IPS-15b (cell line): ENCODE results near the gene GAS7.

Experiments
- H3K27me3 ChIP-seq: one replicate; pipeline ENCODE4 v1.6.1; 2013; ENCODE audit warnings: low read length; ENCODE audit not compliant: control insufficient read depth, insufficient read depth
- H3K36me3 ChIP-seq: one replicate; pipeline ENCODE4 v1.6.1; 2013; ENCODE audit warnings: low read length; ENCODE audit not compliant: control insufficient read depth, insufficient read depth
- H3K4me1 ChIP-seq: one replicate; pipeline ENCODE4 v1.6.1; 2013; ENCODE audit warnings: mild to moderate bottlenecking, low read length; ENCODE audit not compliant: control insufficient read depth, insufficient read depth
- H3K4me3 ChIP-seq: one replicate; pipeline ENCODE4 v1.5.1; 2013; ENCODE audit warnings: low read depth, low read length
- H3K9ac ChIP-seq: one replicate; pipeline ENCODE4 v1.6.1; 2013; ENCODE audit warnings: low read depth, mild to moderate bottlenecking, low read length
- H3K9me3 ChIP-seq: one replicate; pipeline ENCODE4 v1.6.1; 2013; ENCODE audit warnings: mild to moderate bottlenecking, low read length; ENCODE audit not compliant: control insufficient read depth, insufficient read depth

GAS7 gene

DNA sequence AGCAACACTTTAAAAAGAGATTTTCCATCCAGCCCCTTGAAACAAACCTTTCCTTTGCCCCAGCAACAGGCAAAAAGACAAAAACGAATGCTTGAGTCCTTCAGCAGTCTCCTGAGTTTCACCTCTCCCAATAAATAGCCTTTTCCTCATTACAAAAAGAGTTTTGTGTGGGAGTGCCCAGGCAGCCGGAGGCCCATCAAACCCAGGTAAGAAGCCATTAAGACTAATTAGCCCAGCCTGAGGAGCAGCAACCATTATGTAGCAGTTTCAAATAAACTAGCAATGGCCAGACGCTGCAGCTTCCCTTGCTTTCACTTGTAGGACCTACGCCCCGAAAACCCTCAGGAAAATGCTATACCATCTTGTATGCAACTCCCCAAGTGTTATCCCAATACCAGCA is 15.6 kb downstream of the GAS7 start:
- H3K27me3 ChIP-seq, result no peaks in the 10 kb centered on the region
- no peaks in the 10 kb centered on the region for H3K36me3 ChIP-seq
- H3K9ac ChIP-seq, result no peak overlapping the region
- H3K4me3 ChIP-seq, result no peak overlapping the region
- peaks cover 15% of the 10 kb centered on the region for H3K4me1 ChIP-seq
- no peaks in the 10 kb centered on the region for H3K9me3 ChIP-seq

DNA sequence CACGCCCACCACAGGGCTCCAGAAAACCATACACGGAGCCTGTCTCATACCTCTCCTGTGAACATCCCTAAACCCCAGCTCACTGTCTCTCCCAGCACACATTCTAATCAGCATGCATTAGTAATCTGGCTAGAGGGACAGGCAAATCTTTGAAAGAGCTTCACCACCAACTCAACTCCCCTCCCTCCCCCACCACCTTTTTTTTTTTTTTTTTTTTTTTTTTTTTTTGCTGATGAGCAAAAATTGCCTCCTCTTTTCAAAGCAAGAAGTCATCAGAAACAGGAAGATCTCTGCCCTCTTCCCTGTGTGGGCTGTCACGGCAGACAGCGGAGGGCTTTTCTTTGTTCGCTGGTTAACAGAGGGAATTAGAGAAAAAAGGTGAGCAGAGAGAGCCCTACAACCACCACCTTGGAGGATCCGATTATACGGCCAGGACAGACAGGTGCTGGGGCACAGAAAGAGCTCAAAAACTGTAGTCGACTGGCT is 19.9 kb downstream of the GAS7 start:
- H3K9ac ChIP-seq, result no peak overlapping the region
- H3K36me3 ChIP-seq, result no peaks in the 10 kb centered on the region
- no peaks in the 10 kb centered on the region for H3K9me3 ChIP-seq
- H3K27me3 ChIP-seq, result no peaks in the 10 kb centered on the region
- peaks cover 27% of the 10 kb centered on the region for H3K4me1 ChIP-seq
- no peak overlapping the region for H3K4me3 ChIP-seq

- Histone ChIP-seq H3K9me3 (no peaks in the 10 kb centered on the region), H3K4me3 (no peak overlapping the region), H3K36me3 (no peaks in the 10 kb centered on the region), H3K27me3 (no peaks in the 10 kb centered on the region), H3K9ac (no peak overlapping the region), H3K4me1 (peaks cover 27% of the 10 kb centered on the region)
Observed at GRCh38 chr17:10177913-10178505, 20.4 kb downstream of the GAS7 start.

GRCh38 chr17:10177131-10177912 is 21.1 kb downstream of the GAS7 start:
- H3K4me3 ChIP-seq, result no peak overlapping the region
- no peak overlapping the region for H3K9ac ChIP-seq
- no peaks in the 10 kb centered on the region for H3K9me3 ChIP-seq
- no peaks in the 10 kb centered on the region for H3K36me3 ChIP-seq
- H3K4me1 ChIP-seq, result peaks cover 27% of the 10 kb centered on the region
- no peaks in the 10 kb centered on the region for H3K27me3 ChIP-seq

GRCh38 chr17:10173913-10174312 is 24.5 kb downstream of the GAS7 start:
- no peak overlapping the region for H3K4me3 ChIP-seq
- no peaks in the 10 kb centered on the region for H3K27me3 ChIP-seq
- no peaks in the 10 kb centered on the region for H3K36me3 ChIP-seq
- no peak overlapping the region for H3K9ac ChIP-seq
- peaks cover 26% of the 10 kb centered on the region for H3K4me1 ChIP-seq
- H3K9me3 ChIP-seq, result no peaks in the 10 kb centered on the region

DNA sequence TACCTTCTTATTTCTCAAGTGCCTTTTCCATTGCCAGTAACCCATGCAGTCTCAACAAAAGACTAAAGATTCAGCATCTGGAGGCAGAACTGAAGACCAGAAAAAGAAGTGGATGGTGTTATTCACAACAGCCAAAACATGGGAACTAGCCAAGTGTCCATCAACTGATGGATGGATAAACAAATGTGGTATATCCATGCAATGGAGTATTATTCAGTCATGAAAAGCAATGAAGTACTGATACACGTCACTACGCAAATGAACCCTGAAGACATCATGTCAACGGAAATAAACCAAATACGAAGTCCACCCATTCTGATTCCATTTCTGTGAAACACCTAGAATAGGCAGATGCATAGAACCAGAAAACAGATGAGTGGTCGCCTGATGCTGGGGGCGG is 25.6 kb downstream of the GAS7 start:
- no peaks in the 10 kb centered on the region for H3K9me3 ChIP-seq
- no peak overlapping the region for H3K9ac ChIP-seq
- H3K4me3 ChIP-seq, result no peak overlapping the region
- H3K36me3 ChIP-seq, result no peaks in the 10 kb centered on the region
- peaks cover 16% of the 10 kb centered on the region for H3K4me1 ChIP-seq
- H3K27me3 ChIP-seq, result no peaks in the 10 kb centered on the region

- no peaks in the 10 kb centered on the region for H3K9me3 ChIP-seq
- no peaks in the 10 kb centered on the region for H3K27me3 ChIP-seq
- no peak overlapping the region for H3K4me3 ChIP-seq
- no peaks in the 10 kb centered on the region for H3K36me3 ChIP-seq
- H3K4me1 ChIP-seq, result peaks cover 11% of the 10 kb centered on the region
- no peak overlapping the region for H3K9ac ChIP-seq
Observed at GRCh38 chr17:10172241-10172741, 26.1 kb downstream of the GAS7 start.

DNA sequence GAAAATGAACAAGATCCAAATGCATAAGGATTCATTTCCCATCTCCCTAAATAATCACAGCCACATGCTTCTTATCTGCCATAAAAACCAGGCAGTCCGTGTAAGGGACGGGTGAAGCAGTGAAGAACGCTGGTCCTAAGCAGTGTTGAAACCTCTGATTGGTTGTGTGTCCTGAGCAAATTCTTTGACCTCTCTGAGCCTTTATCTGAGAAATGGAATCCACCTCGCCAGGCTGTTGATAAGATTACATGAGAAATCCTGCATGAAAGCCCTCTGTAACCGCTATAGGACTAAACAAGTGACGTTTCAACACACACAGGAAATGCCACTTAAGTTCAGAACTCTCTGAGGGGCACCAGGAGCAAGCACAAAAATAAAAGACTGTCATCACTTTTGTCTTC is 26.8 kb downstream of the GAS7 start:
- H3K36me3 ChIP-seq, result no peaks in the 10 kb centered on the region
- H3K4me3 ChIP-seq, result no peak overlapping the region
- H3K9ac ChIP-seq, result no peak overlapping the region
- H3K4me1 ChIP-seq, result peaks cover 4% of the 10 kb centered on the region
- no peaks in the 10 kb centered on the region for H3K27me3 ChIP-seq
- H3K9me3 ChIP-seq, result no peaks in the 10 kb centered on the region

- Histone ChIP-seq H3K4me3 (no peak overlapping the region), H3K36me3 (no peaks in the 10 kb centered on the region), H3K9ac (no peak overlapping the region), H3K4me1 (peaks cover 4% of the 10 kb centered on the region), H3K27me3 (no peaks in the 10 kb centered on the region), H3K9me3 (no peaks in the 10 kb centered on the region)
Observed at GRCh38 chr17:10171122-10171571, 27.3 kb downstream of the GAS7 start.

DNA sequence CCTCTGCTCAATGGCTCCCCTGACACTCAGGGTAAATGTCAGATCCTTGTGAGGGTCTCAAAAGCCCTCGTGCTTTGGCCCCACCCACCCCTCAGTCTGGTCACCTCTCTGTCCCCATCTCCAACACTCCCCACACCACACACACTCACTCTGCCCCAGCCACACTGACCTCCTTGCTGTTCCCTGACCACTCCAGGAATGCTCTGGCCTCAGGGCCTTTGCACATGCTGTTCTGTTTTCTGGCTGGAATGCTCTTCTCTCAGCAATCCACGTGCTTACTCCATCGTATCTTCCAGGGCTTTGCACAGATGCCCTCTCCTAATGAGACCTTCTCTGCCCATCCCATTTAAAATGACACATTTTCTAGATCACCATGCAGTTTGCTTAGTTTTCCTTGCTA is 28.2 kb downstream of the GAS7 start:
- Histone ChIP-seq H3K4me3 (no peak overlapping the region), H3K4me1 (peaks cover 4% of the 10 kb centered on the region), H3K9me3 (no peaks in the 10 kb centered on the region), H3K27me3 (no peaks in the 10 kb centered on the region), H3K36me3 (no peaks in the 10 kb centered on the region), H3K9ac (no peak overlapping the region)

GRCh38 chr17:10169290-10169689 is 29.1 kb downstream of the GAS7 start:
- no peak overlapping the region for H3K4me3 ChIP-seq
- no peaks in the 10 kb centered on the region for H3K27me3 ChIP-seq
- H3K4me1 ChIP-seq, result peaks cover 4% of the 10 kb centered on the region
- H3K36me3 ChIP-seq, result no peaks in the 10 kb centered on the region
- no peaks in the 10 kb centered on the region for H3K9me3 ChIP-seq
- no peak overlapping the region for H3K9ac ChIP-seq
